Measurements from ENCODE around the gene ABTB1. TPM values are rescaled to one million over a fixed set of nuclear protein-coding genes. Genes with fewer than 3 reads are reported as not detected.

ABTB1 gene
- total and polyA plus RNA-seq, 2 donors (not counting 1 experiment from before 2014, with no cell fraction given): 141 to 259 TPM

GRCh38 chr3:127709320-127710060 is 36.7 kb downstream of the ABTB1 start:
- Histone ChIP-seq H3K9me3 (ENCODE audit: control extremely low read depth in 1 of 3, control insufficient read depth in 2 of 3, insufficient read depth in 1 of 3, low read length in 2 of 3) (no peaks in the 10 kb centered on the region), H3K27ac (ENCODE audit: low read length in 2 of 2) (no peak overlapping the region), H3K4me1 (ENCODE audit: control insufficient read depth in 2 of 2, insufficient read depth in 2 of 2, low read length in 2 of 2) (no peaks in the 10 kb centered on the region), H4K20me1 (ENCODE audit: control insufficient read depth, insufficient read depth, low read length, poor library complexity, severe bottlenecking) (no peaks in the 10 kb centered on the region), H3K4me3 (ENCODE audit: control extremely low read depth in 1 of 5, extremely low read depth in 1 of 5, insufficient read depth in 1 of 5, low read depth in 2 of 5, low read length in 4 of 5) (no peak overlapping the region), H3K36me3 (replicated peaks in 1 of 2; ENCODE audit: control extremely low read depth in 1 of 2, control insufficient read depth in 1 of 2, extremely low read depth in 1 of 2, insufficient read depth in 2 of 2, low read length in 1 of 2) (no peaks in the 10 kb centered on the region), H3K79me2 (ENCODE audit: control insufficient read depth, insufficient read depth, low read length) (no peaks in the 10 kb centered on the region), H3K27me3 (replicated peaks in 1 of 4; ENCODE audit: control extremely low read depth in 1 of 4, control insufficient read depth in 3 of 4, insufficient read depth in 4 of 4, low read length in 3 of 4) (no peaks in the 10 kb centered on the region), H2AFZ (ENCODE audit: insufficient read depth, low read depth, low read length, poor library complexity, severe bottlenecking) (no peak overlapping the region), H3K4me2 (replicated peaks; ENCODE audit: low read depth, low read length, poor library complexity, severe bottlenecking) (no peak overlapping the region), H3K9ac (ENCODE audit: low read length) (no peak overlapping the region)
- ATAC-seq (ENCODE audit: low read depth) (no peak), DNase-seq (no peak)
- CTCF ChIA-PET: interaction anchor here (1.0 kb wide), 1 partner anchor 12 kb away, joined by 3 read pairs; no protein-coding TSS in a partner anchor
- no peaks in the 10 kb centered on the region for H3K27me3 Mint-ChIP-seq
- POLR2A ChIA-PET: no interaction called here
- intact Hi-C loops (cut with micrococcal nuclease): no loop called here
- no peak for TF ChIP-seq EZH2 (IDR thresholded peaks at IDR 0.05; ENCODE audit: borderline replicate concordance, insufficient read depth, low read depth, low read length, poor library complexity, severe bottlenecking)
- no peak for TF ChIP-seq CTCF (IDR thresholded peaks at IDR 0.05)
- no peak overlapping the region for H3K27ac Mint-ChIP-seq
- H3K9me3 Mint-ChIP-seq (ENCODE audit: insufficient read depth): no peaks in the 10 kb centered on the region
- 89% methylated on average over 3 of the region's 3 CpGs for WGBS (ENCODE audit: insufficient coverage)
- H3K4me3 Mint-ChIP-seq: no peak overlapping the region
- H3K4me1 Mint-ChIP-seq: no peaks in the 10 kb centered on the region

- no peaks in the 10 kb centered on the region for H3K4me1 ChIP-seq (ENCODE audit: control insufficient read depth in 2 of 2, insufficient read depth in 2 of 2, low read length in 2 of 2)
- no peaks in the 10 kb centered on the region for H3K27me3 ChIP-seq (replicated peaks in 1 of 4; ENCODE audit: control extremely low read depth in 1 of 4, control insufficient read depth in 3 of 4, insufficient read depth in 4 of 4, low read length in 3 of 4)
- no peak for ATAC-seq (ENCODE audit: low read depth)
- no peak overlapping the region for H3K9ac ChIP-seq (ENCODE audit: low read length)
- no peak overlapping the region for H3K4me3 ChIP-seq (ENCODE audit: control extremely low read depth in 1 of 5, extremely low read depth in 1 of 5, insufficient read depth in 1 of 5, low read depth in 2 of 5, low read length in 4 of 5)
- no peak overlapping the region for H3K4me2 ChIP-seq (replicated peaks; ENCODE audit: low read depth, low read length, poor library complexity, severe bottlenecking)
- Mint-ChIP-seq H3K27me3 (no peaks in the 10 kb centered on the region), H3K4me1 (no peaks in the 10 kb centered on the region), H3K27ac (no peak overlapping the region), H3K9me3 (ENCODE audit: insufficient read depth) (no peaks in the 10 kb centered on the region), H3K4me3 (no peak overlapping the region)
- 94% methylated on average over 17 of the region's 18 CpGs for WGBS (ENCODE audit: insufficient coverage)
- no peak overlapping the region for H3K27ac ChIP-seq (ENCODE audit: low read length in 2 of 2)
- no peak for DNase-seq
- H4K20me1 ChIP-seq (ENCODE audit: control insufficient read depth, insufficient read depth, low read length, poor library complexity, severe bottlenecking): no peaks in the 10 kb centered on the region
- ChIA-PET CTCF (no interaction called here), POLR2A (no interaction called here)
- H3K9me3 ChIP-seq (ENCODE audit: control extremely low read depth in 1 of 3, control insufficient read depth in 2 of 3, insufficient read depth in 1 of 3, low read length in 2 of 3): no peaks in the 10 kb centered on the region
- TF ChIP-seq CTCF (IDR thresholded peaks at IDR 0.05) (no peak), EZH2 (IDR thresholded peaks at IDR 0.05; ENCODE audit: borderline replicate concordance, insufficient read depth, low read depth, low read length, poor library complexity, severe bottlenecking) (no peak)
- no peaks in the 10 kb centered on the region for H3K79me2 ChIP-seq (ENCODE audit: control insufficient read depth, insufficient read depth, low read length)
- H2AFZ ChIP-seq (ENCODE audit: insufficient read depth, low read depth, low read length, poor library complexity, severe bottlenecking): no peak overlapping the region
- no peaks in the 10 kb centered on the region for H3K36me3 ChIP-seq (replicated peaks in 1 of 2; ENCODE audit: control extremely low read depth in 1 of 2, control insufficient read depth in 1 of 2, extremely low read depth in 1 of 2, insufficient read depth in 2 of 2, low read length in 1 of 2)
- intact Hi-C loops (cut with micrococcal nuclease): no loop called here
Observed at GRCh38 chr3:127710155-127710941, 37.6 kb downstream of the ABTB1 start.
